ENCODE measurements around the gene UBB. TPM values are rescaled to one million over a fixed set of nuclear protein-coding genes. Genes with fewer than 3 reads are reported as not detected.
A peak's percentile ranks its signal among the peaks of the same experiment; 100 is the strongest.

Gene UBB
- total RNA-seq, 2 donors from 2014 or later = 819 to 876 TPM

DNA sequence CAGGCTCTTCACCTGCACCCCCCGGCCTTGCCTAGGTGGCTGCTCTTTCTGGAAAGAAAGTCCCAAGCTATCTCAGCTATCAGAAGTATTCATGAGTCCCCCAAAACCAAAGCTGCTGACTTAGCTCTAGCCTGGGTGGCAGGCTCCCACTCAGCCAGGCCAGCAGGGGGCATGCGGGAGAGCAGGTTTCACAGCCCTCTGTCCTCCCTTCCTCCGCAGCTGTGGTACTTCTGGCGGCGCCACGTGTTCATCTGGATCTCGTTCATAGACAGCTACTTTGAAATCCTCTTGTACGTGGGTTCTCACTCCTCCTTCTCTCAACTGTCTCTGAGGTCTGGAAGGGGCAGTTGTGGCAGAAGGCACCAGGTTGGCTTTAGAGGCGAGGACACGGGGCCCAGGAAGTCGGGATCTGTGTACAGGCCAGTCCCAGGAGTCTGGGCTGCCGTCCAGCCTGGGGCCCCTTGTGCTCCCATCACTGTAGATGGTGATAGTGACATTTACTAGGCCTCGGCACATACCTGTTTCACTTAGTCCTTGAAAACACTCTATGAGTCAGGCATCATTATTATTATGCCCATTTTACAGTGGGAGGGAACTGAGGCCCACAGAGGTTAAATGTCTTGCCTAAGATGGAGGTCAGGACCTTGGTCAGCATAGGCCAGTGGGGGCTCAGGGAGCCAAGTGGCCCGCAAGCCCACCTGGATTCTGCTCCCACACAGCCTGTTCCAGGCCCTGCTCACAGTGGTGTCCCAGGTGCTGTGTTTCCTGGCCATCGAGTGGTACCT is 47.4 kb downstream of the UBB start:
- Mint-ChIP-seq H3K36me3 (ENCODE audit: low read depth) (peaks cover 5% of the 10 kb centered on the region), H3K27ac (no peak overlapping the region), H3K27me3 (no peaks in the 10 kb centered on the region), H3K4me1 (peaks cover 3% of the 10 kb centered on the region), H3K4me3 (no peak overlapping the region)
- H3K9me3 ChIP-seq (ENCODE audit: control insufficient read depth, low read length, poor library complexity, severe bottlenecking) = no peaks in the 10 kb centered on the region
- peak; percentile 63 for ATAC-seq
- DNase-seq = no peak

DNA sequence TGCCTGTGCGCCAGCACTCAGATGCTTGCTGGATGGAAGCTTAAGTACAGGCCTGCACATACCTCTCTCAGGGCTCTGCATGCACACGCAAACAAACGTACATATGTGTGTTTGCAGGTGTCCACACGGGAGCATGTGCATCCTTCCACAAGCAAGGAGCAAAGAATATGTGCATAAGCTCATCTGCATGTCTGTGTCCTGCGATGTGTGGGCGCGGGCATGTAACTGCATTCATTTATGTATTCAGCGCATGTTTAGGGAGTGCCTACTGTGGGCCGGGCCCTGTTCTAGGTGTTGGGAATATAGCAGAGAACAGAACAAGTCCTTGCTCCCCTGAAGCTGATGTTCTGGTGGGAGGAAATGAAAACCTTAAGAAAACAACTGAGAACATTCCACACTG is 48.2 kb downstream of the UBB start:
- Mint-ChIP-seq H3K27ac (peak overlapping the region; percentile 21), H3K4me1 (peaks cover 3% of the 10 kb centered on the region), H3K36me3 (ENCODE audit: low read depth) (peaks cover 5% of the 10 kb centered on the region), H3K4me3 (no peak overlapping the region), H3K27me3 (no peaks in the 10 kb centered on the region)
- ATAC-seq (no peak), DNase-seq (no peak)
- H3K9me3 ChIP-seq (ENCODE audit: control insufficient read depth, low read length, poor library complexity, severe bottlenecking) = no peaks in the 10 kb centered on the region

- Mint-ChIP-seq H3K4me1 (peaks cover 5% of the 10 kb centered on the region), H3K27me3 (no peaks in the 10 kb centered on the region), H3K36me3 (ENCODE audit: low read depth) (peaks cover 5% of the 10 kb centered on the region), H3K4me3 (no peak overlapping the region), H3K27ac (peak overlapping the region; percentile 83)
- H3K9me3 ChIP-seq (ENCODE audit: control insufficient read depth, low read length, poor library complexity, severe bottlenecking) = no peaks in the 10 kb centered on the region
- ATAC-seq = no peak
- no peak for DNase-seq
Observed at GRCh38 chr17:16430650-16431049, 49.8 kb downstream of the UBB start.

GRCh38 chr17:16432017-16432416 is 51.1 kb downstream of the UBB start:
- ATAC-seq = no peak
- H3K9me3 ChIP-seq (ENCODE audit: control insufficient read depth, low read length, poor library complexity, severe bottlenecking) = no peaks in the 10 kb centered on the region
- Mint-ChIP-seq H3K36me3 (ENCODE audit: low read depth) (peaks cover 5% of the 10 kb centered on the region), H3K27me3 (no peaks in the 10 kb centered on the region), H3K4me1 (peaks cover 12% of the 10 kb centered on the region), H3K27ac (peak overlapping the region; percentile 37), H3K4me3 (no peak overlapping the region)
- DNase-seq = no peak

Other genes starting within 250 kb of the UBB start
- 100 to 1,000 TPM; 155 to 161 TPM for gene NCOR1, start 165.6 kb upstream of the UBB start, total RNA-seq
- 10 to 100 TPM; 54.5 to 69.0 TPM for gene PIGL, start 163.9 kb upstream of the UBB start, total RNA-seq
- 1 to 10 TPM; 6.9 to 9.2 TPM for gene CENPV, start 27.6 kb upstream of the UBB start, total RNA-seq
- gene TRPV2, start 34.5 kb downstream of the UBB start, total RNA-seq = 10 to 100 TPM; 87.1 to 91.1 TPM
- 1 to 10 TPM; 3.1 to 5.0 TPM for gene LRRC75A, start 111.1 kb downstream of the UBB start, total RNA-seq
- 1 to 10 TPM; 6.6 to 7.6 TPM for gene ZNF287, start 188.1 kb downstream of the UBB start, total RNA-seq

Measured in T-helper 17 cell (primary cell).